Measurements from ENCODE around the gene KCNH5.

Gene KCNH5

DNA sequence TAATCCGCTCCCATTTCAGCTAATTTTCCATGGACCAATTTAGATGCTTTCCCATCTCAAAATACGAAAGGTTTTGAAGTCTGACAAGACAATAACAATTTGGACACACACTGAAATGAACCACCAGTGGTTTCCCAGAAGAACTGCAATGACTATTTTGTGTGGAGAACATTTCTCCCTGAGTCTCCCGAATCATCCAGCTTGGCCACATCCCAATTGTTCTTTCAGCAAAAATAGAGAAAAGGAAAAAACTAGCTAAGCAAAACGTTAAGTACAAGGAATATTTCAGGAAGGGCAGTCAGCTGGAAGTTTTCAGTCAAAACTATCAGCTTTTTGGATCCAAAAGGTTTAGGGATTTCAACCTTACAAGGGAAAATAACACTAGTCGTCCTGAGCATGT is 390.6 kb downstream of the KCNH5 start:
- TF ChIP-seq, protein P1, sequence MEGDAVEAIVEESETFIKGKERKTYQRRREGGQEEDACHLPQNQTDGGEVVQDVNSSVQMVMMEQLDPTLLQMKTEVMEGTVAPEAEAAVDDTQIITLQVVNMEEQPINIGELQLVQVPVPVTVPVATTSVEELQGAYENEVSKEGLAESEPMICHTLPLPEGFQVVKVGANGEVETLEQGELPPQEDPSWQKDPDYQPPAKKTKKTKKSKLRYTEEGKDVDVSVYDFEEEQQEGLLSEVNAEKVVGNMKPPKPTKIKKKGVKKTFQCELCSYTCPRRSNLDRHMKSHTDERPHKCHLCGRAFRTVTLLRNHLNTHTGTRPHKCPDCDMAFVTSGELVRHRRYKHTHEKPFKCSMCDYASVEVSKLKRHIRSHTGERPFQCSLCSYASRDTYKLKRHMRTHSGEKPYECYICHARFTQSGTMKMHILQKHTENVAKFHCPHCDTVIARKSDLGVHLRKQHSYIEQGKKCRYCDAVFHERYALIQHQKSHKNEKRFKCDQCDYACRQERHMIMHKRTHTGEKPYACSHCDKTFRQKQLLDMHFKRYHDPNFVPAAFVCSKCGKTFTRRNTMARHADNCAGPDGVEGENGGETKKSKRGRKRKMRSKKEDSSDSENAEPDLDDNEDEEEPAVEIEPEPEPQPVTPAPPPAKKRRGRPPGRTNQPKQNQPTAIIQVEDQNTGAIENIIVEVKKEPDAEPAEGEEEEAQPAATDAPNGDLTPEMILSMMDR (conservative IDR thresholded peaks at IDR 0.05; ENCODE audit: low read length) = no peak
- TF ChIP-seq EZH2phosphoT487 (IDR thresholded peaks at IDR 0.05; ENCODE audit: borderline replicate concordance) = no peak
- Histone ChIP-seq H3K79me2 (ENCODE audit: insufficient read depth, low read length) (no peaks in the 10 kb centered on the region), H3K4me3 (ENCODE audit: low read length, poor library complexity, severe bottlenecking) (no peak overlapping the region), H3K9ac (ENCODE audit: low read depth, low read length, poor library complexity, severe bottlenecking) (no peak overlapping the region), H3K36me3 (ENCODE audit: insufficient read depth, low read length) (no peaks in the 10 kb centered on the region), H4K20me1 (ENCODE audit: insufficient read depth, low read length, poor library complexity, severe bottlenecking) (no peaks in the 10 kb centered on the region), H3K9me3 (ENCODE audit: insufficient read depth, low read depth, low read length) (no peaks in the 10 kb centered on the region), H3K9me2 (replicated peaks; ENCODE audit: low read depth, low read length) (no peaks in the 10 kb centered on the region), H3K4me1 (ENCODE audit: insufficient read depth, low read length, poor library complexity, severe bottlenecking) (no peaks in the 10 kb centered on the region), H3F3A (ENCODE audit: low read depth) (no peaks in the 10 kb centered on the region), H3K4me2 (ENCODE audit: low read depth, low read length, poor library complexity, severe bottlenecking) (no peak overlapping the region), H2AFZ (ENCODE audit: low read length) (no peak overlapping the region), H3K27me3 (ENCODE audit: insufficient read depth, low read length, poor library complexity, severe bottlenecking) (no peaks in the 10 kb centered on the region)
